ENCODE measurements around the gene FBLN5.
"Not testable (repeated sequence)": the region's sequence is repeated elsewhere in the genome, so short reads cannot be mapped to it uniquely, and the experiment has no call there.

FBLN5 gene

DNA sequence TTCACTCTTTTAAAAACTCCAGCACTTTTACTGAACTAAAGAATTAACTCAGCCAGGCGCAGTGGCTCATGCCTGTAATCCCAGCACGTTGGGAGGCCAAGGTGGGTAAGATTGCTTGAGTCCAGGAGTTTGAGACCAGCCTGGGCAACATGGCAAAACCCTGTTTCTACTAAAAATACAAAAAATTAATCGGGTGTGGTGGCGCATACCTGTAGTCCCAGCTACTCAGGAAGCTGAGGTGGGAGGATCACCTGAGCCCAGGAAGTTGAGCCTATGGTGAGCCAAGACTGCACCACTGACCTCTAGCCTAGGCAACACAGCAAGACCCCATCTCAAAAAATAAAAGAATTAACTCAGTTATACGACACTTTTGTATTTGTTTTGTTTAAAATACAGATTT, 49.8 kb downstream of the FBLN5 start:
- 78 to 89% methylated on average over 4 of the region's 5 CpGs for WGBS, 2 experiments
- not testable (repeated sequence) for H3K9me3 ChIP-seq (ENCODE audit: control insufficient read depth, low read length); H3K27ac ChIP-seq (ENCODE audit: insufficient read depth, low read depth, low read length, poor library complexity, severe bottlenecking); H3K27me3 ChIP-seq (ENCODE audit: control insufficient read depth, insufficient read depth, low read length, poor library complexity, severe bottlenecking); H3K36me3 ChIP-seq (ENCODE audit: control insufficient read depth, insufficient read depth, low read length); H3K4me3 ChIP-seq (ENCODE audit: insufficient read depth, low read depth, low read length); H3K4me1 ChIP-seq (ENCODE audit: control insufficient read depth, insufficient read depth, low read length)

DNA sequence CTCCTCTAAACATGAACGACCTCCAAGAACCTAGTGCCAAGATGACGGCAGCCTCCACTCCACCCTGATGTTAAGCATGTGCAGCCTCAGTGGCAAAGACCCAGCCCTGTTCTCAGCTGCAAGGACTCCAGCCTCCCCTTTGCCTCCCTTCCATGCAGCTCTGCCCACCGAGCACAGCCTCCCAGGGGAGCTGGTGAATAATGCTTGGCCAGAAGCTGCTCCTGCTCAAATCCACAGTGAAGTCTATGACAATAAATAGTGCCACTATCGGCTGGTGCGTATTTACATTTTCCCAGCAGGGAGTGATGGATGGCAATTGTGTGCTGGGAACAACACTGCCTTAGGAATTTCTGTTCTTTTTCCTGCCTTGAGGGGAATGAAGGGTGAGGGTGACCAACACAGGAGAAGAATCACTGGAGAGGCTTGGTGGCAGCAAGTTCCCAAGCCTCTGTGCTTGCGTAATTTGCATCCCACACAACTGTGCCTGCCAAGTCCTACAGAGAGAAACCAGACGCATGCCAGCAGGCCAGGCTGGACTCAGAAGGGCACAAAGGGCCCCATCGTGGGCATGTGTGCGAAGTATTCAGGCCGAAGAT, 50.3 kb downstream of the FBLN5 start:
- no peak overlapping the region for H3K27ac ChIP-seq (ENCODE audit: insufficient read depth, low read depth, low read length, poor library complexity, severe bottlenecking)
- no peak overlapping the region for H3K4me3 ChIP-seq (ENCODE audit: insufficient read depth, low read depth, low read length)
- H3K27me3 ChIP-seq (ENCODE audit: control insufficient read depth, insufficient read depth, low read length, poor library complexity, severe bottlenecking), result no peaks in the 10 kb centered on the region
- no peaks in the 10 kb centered on the region for H3K9me3 ChIP-seq (ENCODE audit: control insufficient read depth, low read length)
- H3K36me3 ChIP-seq (ENCODE audit: control insufficient read depth, insufficient read depth, low read length), result no peaks in the 10 kb centered on the region
- WGBS, 2 experiments, result 53 to 67% methylated on average over 10 of the region's 10 CpGs
- peaks cover 5% of the 10 kb centered on the region for H3K4me1 ChIP-seq (ENCODE audit: control insufficient read depth, insufficient read depth, low read length)

DNA sequence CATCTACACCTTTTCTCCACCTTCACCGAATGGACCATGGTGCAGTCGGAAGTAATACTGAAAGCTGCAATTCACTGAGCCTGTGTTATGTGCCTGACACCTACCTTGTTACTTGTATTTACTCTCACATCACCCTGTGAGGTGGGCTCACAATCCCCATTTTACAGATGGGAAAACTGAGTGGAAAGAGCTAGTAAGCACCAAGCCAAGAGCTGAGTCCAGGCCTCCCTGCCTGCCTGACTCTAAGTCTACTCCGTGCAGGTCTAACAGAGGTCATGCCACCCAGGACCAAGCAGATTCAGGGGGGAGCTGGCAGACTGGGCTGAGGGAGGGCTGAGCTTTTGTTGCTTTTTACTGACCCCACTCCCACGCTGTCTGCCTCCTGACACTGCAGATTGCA, 51.1 kb downstream of the FBLN5 start:
- H3K27ac ChIP-seq (ENCODE audit: insufficient read depth, low read depth, low read length, poor library complexity, severe bottlenecking), result no peak overlapping the region
- H3K9me3 ChIP-seq (ENCODE audit: control insufficient read depth, low read length), result no peaks in the 10 kb centered on the region
- H3K4me3 ChIP-seq (ENCODE audit: insufficient read depth, low read depth, low read length), result no peak overlapping the region
- no peaks in the 10 kb centered on the region for H3K36me3 ChIP-seq (ENCODE audit: control insufficient read depth, insufficient read depth, low read length)
- H3K4me1 ChIP-seq (ENCODE audit: control insufficient read depth, insufficient read depth, low read length), result peaks cover 5% of the 10 kb centered on the region
- no peaks in the 10 kb centered on the region for H3K27me3 ChIP-seq (ENCODE audit: control insufficient read depth, insufficient read depth, low read length, poor library complexity, severe bottlenecking)
- WGBS, 2 experiments, result 88 to 93% methylated on average over 4 of the region's 4 CpGs

DNA sequence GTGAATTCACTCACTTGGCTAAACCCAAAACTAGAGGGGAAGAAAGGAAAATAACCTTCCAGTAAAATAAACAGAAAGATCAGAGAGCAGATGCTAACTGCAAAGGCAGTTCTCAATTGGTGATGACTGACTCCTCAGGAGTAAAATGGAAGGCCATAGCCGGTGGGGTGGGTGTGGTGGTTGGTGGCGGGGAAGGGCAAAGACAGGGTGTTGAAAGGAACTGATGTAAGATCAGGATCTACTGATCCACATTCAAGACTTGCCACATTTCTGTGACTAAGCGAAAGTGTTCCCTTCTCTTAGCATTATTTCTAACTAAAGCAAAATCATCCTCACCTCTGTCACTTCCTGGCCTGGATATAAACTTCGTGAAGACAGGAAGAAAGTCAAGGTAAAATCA, 53.8 kb downstream of the FBLN5 start:
- no peaks in the 10 kb centered on the region for H3K36me3 ChIP-seq (ENCODE audit: control insufficient read depth, insufficient read depth, low read length)
- WGBS, 2 experiments, result 93 to 94% methylated on average over 4 of the region's 4 CpGs
- no peak overlapping the region for H3K27ac ChIP-seq (ENCODE audit: insufficient read depth, low read depth, low read length, poor library complexity, severe bottlenecking)
- H3K4me3 ChIP-seq (ENCODE audit: insufficient read depth, low read depth, low read length), result no peak overlapping the region
- no peaks in the 10 kb centered on the region for H3K27me3 ChIP-seq (ENCODE audit: control insufficient read depth, insufficient read depth, low read length, poor library complexity, severe bottlenecking)
- H3K9me3 ChIP-seq (ENCODE audit: control insufficient read depth, low read length), result no peaks in the 10 kb centered on the region
- peaks cover 11% of the 10 kb centered on the region for H3K4me1 ChIP-seq (ENCODE audit: control insufficient read depth, insufficient read depth, low read length)

DNA sequence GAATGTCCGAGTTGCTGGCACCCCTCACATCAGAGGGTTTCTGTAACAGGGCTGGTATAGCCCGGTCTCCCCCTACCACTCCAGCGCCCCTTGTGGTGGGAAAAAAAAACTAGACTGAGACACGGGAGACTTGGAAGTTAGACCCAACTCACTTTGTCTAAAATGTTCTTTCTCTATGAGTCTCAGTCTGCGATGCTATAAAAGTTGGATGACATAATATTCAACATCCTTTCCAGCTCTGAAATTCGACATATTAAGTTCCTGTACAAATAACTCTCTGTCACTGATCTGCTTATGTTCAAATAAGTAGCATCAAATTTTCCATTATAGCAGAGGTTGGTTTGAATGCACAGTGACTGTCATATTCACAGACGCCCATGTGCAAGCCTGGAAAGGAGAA, 54.5 kb downstream of the FBLN5 start:
- Histone ChIP-seq H3K27ac (ENCODE audit: insufficient read depth, low read depth, low read length, poor library complexity, severe bottlenecking) (no peak overlapping the region), H3K36me3 (ENCODE audit: control insufficient read depth, insufficient read depth, low read length) (no peaks in the 10 kb centered on the region), H3K4me3 (ENCODE audit: insufficient read depth, low read depth, low read length) (no peak overlapping the region), H3K27me3 (ENCODE audit: control insufficient read depth, insufficient read depth, low read length, poor library complexity, severe bottlenecking) (no peaks in the 10 kb centered on the region), H3K9me3 (ENCODE audit: control insufficient read depth, low read length) (no peaks in the 10 kb centered on the region), H3K4me1 (ENCODE audit: control insufficient read depth, insufficient read depth, low read length) (peaks cover 11% of the 10 kb centered on the region)
- 33 to 36% methylated on average over 7 of the region's 7 CpGs for WGBS, 2 experiments

DNA sequence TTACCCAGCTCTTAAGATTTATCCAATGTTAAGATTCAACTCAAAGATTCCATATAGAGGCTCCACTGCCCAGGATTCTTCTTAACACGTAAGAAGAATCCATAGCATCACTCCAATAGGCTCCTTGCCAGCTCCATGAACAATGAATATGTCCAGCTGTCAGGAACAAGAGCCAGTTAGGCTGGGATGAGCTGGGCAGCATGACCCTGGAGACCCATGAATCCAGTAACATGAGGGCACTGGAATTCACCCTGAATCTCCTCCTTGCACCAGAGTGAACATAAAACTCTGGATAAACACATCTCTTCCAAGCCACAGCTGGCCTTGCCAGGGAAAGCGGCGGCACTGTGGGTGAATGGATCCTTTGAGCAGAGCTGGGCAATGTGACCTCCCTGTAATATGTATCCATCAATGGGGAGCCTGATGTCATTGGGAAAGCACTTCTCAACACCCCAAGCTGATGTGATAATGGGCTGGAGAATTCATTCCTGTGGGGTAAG, 55.7 kb downstream of the FBLN5 start:
- Histone ChIP-seq H3K4me1 (ENCODE audit: control insufficient read depth, insufficient read depth, low read length) (peaks cover 7% of the 10 kb centered on the region), H3K4me3 (ENCODE audit: insufficient read depth, low read depth, low read length) (no peak overlapping the region), H3K9me3 (ENCODE audit: control insufficient read depth, low read length) (no peaks in the 10 kb centered on the region), H3K27ac (ENCODE audit: insufficient read depth, low read depth, low read length, poor library complexity, severe bottlenecking) (no peak overlapping the region), H3K27me3 (ENCODE audit: control insufficient read depth, insufficient read depth, low read length, poor library complexity, severe bottlenecking) (no peaks in the 10 kb centered on the region), H3K36me3 (ENCODE audit: control insufficient read depth, insufficient read depth, low read length) (no peaks in the 10 kb centered on the region)
- WGBS, 2 experiments, result 94 to 98% methylated on average over 3 of the region's 3 CpGs

DNA sequence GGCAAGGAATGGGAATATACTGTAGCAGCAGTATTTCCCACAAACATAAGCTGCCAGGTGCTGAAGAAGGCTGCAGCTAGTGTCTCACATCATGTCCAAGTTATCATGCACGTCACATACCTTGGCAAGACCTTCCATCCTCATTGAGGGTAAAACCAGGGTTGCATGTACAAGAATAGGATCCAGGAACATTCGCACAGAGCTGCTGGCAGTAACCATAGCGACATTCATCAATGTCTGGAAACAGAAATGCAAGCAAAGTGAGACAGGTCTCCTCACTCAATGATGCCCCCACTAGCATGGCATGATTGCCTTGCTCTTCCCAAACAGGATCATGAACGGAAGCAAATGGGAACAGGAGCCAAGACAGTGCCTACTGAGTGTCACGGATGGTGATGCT, 56.4 kb downstream of the FBLN5 start:
- peaks cover 7% of the 10 kb centered on the region for H3K4me1 ChIP-seq (ENCODE audit: control insufficient read depth, insufficient read depth, low read length)
- 95% methylated on average over 5 of the region's 5 CpGs for WGBS, 2 experiments
- H3K36me3 ChIP-seq (ENCODE audit: control insufficient read depth, insufficient read depth, low read length), result no peaks in the 10 kb centered on the region
- H3K9me3 ChIP-seq (ENCODE audit: control insufficient read depth, low read length), result no peaks in the 10 kb centered on the region
- H3K27me3 ChIP-seq (ENCODE audit: control insufficient read depth, insufficient read depth, low read length, poor library complexity, severe bottlenecking), result no peaks in the 10 kb centered on the region
- H3K4me3 ChIP-seq (ENCODE audit: insufficient read depth, low read depth, low read length), result no peak overlapping the region
- H3K27ac ChIP-seq (ENCODE audit: insufficient read depth, low read depth, low read length, poor library complexity, severe bottlenecking), result no peak overlapping the region

DNA sequence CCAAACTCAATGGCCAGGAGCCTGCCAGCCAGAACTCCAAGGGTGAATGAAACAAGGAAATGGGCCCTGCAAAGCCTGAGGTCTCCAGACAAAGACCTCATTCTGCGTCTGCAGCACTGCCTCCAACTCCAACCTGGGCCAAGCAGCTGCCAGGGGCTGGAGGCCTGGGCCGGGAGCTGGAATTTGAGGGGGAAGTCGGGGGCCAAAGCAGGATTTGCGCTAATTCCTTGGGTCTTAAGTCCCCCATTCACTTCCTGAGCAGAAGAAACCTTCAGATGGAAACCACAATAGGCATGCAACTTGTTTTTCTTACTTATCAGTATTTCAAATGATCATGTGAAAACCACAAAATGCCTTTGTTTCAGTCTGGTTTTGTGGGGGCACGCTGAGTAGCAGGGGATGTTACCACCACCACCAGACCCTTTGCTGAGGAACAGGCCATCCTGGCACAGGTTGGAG, 57.2 kb downstream of the FBLN5 start:
- Histone ChIP-seq H3K4me1 (ENCODE audit: control insufficient read depth, insufficient read depth, low read length) (peaks cover 7% of the 10 kb centered on the region), H3K36me3 (ENCODE audit: control insufficient read depth, insufficient read depth, low read length) (no peaks in the 10 kb centered on the region), H3K4me3 (ENCODE audit: insufficient read depth, low read depth, low read length) (no peak overlapping the region), H3K27me3 (ENCODE audit: control insufficient read depth, insufficient read depth, low read length, poor library complexity, severe bottlenecking) (no peaks in the 10 kb centered on the region), H3K27ac (ENCODE audit: insufficient read depth, low read depth, low read length, poor library complexity, severe bottlenecking) (no peak overlapping the region), H3K9me3 (ENCODE audit: control insufficient read depth, low read length) (no peaks in the 10 kb centered on the region)
- 92% methylated on average over 5 of the region's 5 CpGs for WGBS, 2 experiments

DNA sequence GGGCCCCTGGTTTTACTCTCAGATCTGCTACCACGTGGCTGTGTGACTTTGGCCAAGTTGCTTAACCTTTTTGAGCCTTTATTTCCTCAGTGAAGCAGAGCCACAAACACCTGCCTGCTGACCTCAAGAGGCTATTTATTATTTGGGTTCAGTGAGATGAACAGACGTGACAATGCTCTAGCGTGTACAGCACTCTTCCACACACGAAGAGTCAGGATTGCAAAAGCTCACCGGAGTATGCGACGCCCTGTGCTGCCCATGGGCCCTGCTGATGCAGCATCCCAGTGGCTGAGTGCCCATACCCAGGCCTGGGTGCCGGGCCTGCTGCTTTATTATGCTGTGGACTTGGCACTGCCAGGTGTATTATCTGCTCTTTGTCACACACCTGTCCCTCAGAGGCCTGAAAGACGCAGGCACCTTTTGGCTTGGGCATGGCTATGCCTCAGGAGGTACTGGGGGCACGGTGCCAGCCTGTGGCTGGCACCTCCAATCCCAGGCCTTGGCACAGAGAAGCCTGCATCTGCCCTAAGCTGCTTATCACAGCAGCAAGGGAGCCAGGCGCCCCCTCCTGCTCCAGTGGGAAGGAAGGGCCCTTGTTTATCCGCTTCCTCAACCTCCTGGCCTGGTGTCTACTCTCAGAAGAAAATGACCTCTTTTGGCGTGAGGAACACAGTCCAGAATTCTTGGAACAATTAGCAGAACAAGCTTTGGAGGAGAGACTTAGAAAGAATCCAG, 57.9 kb downstream of the FBLN5 start:
- H3K36me3 ChIP-seq (ENCODE audit: control insufficient read depth, insufficient read depth, low read length), result no peaks in the 10 kb centered on the region
- no peak overlapping the region for H3K4me3 ChIP-seq (ENCODE audit: insufficient read depth, low read depth, low read length)
- H3K27me3 ChIP-seq (ENCODE audit: control insufficient read depth, insufficient read depth, low read length, poor library complexity, severe bottlenecking), result no peaks in the 10 kb centered on the region
- no peaks in the 10 kb centered on the region for H3K9me3 ChIP-seq (ENCODE audit: control insufficient read depth, low read length)
- H3K27ac ChIP-seq (ENCODE audit: insufficient read depth, low read depth, low read length, poor library complexity, severe bottlenecking), result no peak overlapping the region
- WGBS, 2 experiments, result 94 to 96% methylated on average over 13 of the region's 13 CpGs
- peaks cover 7% of the 10 kb centered on the region for H3K4me1 ChIP-seq (ENCODE audit: control insufficient read depth, insufficient read depth, low read length)

DNA sequence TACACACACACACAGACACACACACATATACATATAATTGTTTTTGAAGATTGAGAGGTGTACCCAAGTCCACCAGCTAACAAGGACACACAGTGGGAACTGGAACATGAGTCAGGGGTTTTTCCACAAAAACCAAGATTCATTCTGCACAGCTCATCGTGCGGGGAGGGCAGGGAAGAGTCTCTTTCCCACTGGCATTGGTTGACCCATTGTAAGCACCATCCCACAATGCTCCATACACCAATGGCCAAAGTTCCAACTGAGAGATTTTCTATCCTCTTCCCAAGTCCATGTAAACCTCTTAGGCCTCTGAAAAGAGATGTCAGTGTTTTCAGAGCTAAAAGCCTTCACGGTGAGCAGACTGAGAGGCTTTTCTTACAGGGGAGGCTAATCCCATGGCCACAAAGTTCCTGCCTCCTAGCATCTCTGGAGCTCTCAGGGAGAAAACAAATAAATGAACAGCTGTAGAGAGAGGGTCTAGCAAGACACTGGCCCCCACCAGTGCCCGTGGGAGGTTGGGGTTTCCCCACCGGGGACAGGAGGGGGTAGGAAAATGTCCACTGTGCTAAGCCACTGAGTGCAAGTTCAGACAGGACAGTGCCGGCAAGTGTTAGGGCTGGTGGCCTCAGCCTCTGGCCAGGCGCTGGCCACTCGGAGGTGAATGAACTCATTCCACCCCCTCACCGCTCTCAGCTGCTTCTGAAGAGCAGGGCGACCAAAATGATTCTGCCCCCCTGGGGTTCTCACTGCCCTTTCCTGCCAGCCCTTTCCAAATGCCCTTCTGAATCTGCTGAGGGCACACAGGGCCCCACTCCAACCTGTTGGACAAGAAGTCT, 58.6 kb downstream of the FBLN5 start:
- WGBS, 2 experiments, result 77 to 79% methylated on average over 10 of the region's 10 CpGs
- no peak overlapping the region for H3K27ac ChIP-seq (ENCODE audit: insufficient read depth, low read depth, low read length, poor library complexity, severe bottlenecking)

More for the DNA sequence above, 58.6 kb downstream of the FBLN5 start:
- no peaks in the 10 kb centered on the region for H3K27me3 ChIP-seq (ENCODE audit: control insufficient read depth, insufficient read depth, low read length, poor library complexity, severe bottlenecking)
- no peak overlapping the region for H3K4me3 ChIP-seq (ENCODE audit: insufficient read depth, low read depth, low read length)
- H3K36me3 ChIP-seq (ENCODE audit: control insufficient read depth, insufficient read depth, low read length), result no peaks in the 10 kb centered on the region
- H3K9me3 ChIP-seq (ENCODE audit: control insufficient read depth, low read length), result no peaks in the 10 kb centered on the region
- H3K4me1 ChIP-seq (ENCODE audit: control insufficient read depth, insufficient read depth, low read length), result peaks cover 7% of the 10 kb centered on the region

Data from ectodermal cell (in vitro differentiated cells).